Measurements from ENCODE around the gene LRRC45.

The LRRC45 gene

DNA sequence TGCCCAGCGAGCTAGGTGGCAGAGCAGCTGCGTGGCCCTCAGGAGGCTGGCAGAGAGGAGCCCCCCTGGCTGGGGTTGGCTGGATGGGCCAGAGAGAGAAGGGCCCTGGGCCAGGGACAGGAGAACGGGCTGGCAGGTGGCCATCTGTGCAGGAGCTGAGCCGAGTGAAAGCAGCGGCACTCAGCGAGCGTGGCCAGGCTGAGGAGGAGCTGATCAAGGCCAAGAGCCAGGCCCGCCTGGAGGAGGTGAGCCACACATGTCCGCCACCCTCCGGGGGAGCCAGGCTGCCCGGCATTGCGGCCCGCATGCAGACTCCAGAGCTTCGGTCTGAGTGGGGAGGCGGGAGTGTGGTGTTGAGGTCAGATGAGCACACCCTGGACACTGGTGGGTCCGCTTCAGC is 6.3 kb downstream of the LRRC45 start:
- Histone ChIP-seq H3K9me3 (ENCODE audit: severe bottlenecking) (no peaks in the 10 kb centered on the region), H3K36me3 (peaks cover 41% of the 10 kb centered on the region), H3K4me3 (ENCODE audit: low read depth, low read length) (no peak overlapping the region), H3K27me3 (ENCODE audit: insufficient read depth, low read depth, severe bottlenecking) (no peaks in the 10 kb centered on the region), H3K27ac (no peak overlapping the region)
- no peak for DNase-seq
- TF ChIP-seq, protein P1, sequence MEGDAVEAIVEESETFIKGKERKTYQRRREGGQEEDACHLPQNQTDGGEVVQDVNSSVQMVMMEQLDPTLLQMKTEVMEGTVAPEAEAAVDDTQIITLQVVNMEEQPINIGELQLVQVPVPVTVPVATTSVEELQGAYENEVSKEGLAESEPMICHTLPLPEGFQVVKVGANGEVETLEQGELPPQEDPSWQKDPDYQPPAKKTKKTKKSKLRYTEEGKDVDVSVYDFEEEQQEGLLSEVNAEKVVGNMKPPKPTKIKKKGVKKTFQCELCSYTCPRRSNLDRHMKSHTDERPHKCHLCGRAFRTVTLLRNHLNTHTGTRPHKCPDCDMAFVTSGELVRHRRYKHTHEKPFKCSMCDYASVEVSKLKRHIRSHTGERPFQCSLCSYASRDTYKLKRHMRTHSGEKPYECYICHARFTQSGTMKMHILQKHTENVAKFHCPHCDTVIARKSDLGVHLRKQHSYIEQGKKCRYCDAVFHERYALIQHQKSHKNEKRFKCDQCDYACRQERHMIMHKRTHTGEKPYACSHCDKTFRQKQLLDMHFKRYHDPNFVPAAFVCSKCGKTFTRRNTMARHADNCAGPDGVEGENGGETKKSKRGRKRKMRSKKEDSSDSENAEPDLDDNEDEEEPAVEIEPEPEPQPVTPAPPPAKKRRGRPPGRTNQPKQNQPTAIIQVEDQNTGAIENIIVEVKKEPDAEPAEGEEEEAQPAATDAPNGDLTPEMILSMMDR (IDR thresholded peaks at IDR 0.05; ENCODE audit: low read depth, low read length) = no peak

DNA sequence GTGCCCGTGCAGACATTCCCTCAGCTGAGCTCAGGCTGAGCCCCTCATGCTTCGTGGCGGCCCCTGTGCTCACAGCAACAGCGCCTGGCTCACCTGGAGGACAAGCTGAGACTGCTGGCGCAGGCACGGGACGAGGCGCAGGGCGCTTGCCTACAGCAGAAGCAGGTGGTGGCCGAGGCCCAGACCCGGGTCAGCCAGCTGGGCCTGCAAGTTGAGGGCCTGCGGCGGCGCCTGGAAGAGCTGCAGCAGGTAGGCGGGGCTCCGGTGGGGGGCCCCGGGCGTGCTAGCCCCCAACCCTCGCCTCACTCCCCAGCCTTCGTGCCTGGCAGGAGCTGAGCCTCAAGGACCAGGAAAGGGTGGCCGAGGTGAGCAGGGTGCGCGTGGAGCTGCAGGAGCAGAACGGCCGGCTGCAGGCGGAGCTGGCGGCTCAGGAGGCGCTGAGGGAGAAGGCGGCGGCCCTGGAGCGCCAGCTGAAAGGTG is 6.9 kb downstream of the LRRC45 start:
- Histone ChIP-seq H3K27ac (peak overlapping the region; percentile 26), H3K27me3 (ENCODE audit: insufficient read depth, low read depth, severe bottlenecking) (no peaks in the 10 kb centered on the region), H3K4me3 (ENCODE audit: low read depth, low read length) (no peak overlapping the region), H3K9me3 (ENCODE audit: severe bottlenecking) (no peaks in the 10 kb centered on the region), H3K36me3 (peaks cover 42% of the 10 kb centered on the region)
- no peak for DNase-seq
- TF ChIP-seq, protein P1 (IDR thresholded peaks at IDR 0.05; ENCODE audit: low read depth, low read length) = no peak

DNA sequence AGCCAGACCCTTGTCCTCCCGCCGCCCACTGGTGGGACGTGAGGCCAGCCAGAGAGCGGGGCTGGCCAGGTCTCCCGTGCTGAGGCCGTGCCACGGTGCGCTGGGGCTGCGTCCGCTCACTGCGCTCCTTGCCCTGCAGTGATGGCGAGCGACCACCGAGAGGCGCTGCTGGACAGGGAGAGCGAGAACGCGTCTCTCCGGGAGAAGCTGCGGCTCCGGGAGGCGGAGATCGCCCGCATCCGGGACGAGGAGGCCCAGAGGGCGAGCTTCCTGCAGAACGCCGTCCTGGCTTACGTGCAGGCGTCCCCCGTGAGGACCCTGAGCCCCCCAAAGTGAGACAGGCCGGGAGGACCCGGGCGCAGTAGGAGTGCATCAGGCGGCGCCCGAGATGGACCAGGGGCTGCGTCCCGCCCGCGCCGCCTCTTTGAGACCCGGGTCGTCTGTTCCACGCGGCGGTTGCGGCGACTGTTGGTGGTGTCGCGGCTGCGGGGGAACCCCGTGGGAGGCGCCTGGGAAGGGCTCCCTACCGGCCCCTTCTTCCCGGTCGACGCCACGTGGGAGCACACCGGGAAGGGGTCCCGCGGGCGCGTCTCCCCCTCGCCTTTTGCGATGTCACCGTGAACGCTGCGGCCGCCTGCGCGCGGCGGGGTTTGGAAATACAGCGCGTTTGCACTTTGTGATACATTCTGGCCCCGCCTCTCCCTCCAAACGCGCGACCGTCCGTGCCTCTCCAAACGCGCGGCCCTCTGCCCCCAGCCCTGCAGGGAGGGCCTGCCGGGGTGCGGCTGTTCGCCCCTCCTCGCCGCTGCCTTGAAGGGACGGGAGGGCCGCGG is 7.6 kb downstream of the LRRC45 start:
- Histone ChIP-seq H3K4me3 (ENCODE audit: low read depth, low read length) (peak overlapping the region; percentile 76), H3K27ac (peak overlapping the region; percentile 73), H3K9me3 (ENCODE audit: severe bottlenecking) (no peaks in the 10 kb centered on the region), H3K27me3 (ENCODE audit: insufficient read depth, low read depth, severe bottlenecking) (no peaks in the 10 kb centered on the region), H3K36me3 (peaks cover 46% of the 10 kb centered on the region)
- TF ChIP-seq, protein P1 (IDR thresholded peaks at IDR 0.05; ENCODE audit: low read depth, low read length) = peak; percentile 98
- DNase-seq = peak; percentile 94

DNA sequence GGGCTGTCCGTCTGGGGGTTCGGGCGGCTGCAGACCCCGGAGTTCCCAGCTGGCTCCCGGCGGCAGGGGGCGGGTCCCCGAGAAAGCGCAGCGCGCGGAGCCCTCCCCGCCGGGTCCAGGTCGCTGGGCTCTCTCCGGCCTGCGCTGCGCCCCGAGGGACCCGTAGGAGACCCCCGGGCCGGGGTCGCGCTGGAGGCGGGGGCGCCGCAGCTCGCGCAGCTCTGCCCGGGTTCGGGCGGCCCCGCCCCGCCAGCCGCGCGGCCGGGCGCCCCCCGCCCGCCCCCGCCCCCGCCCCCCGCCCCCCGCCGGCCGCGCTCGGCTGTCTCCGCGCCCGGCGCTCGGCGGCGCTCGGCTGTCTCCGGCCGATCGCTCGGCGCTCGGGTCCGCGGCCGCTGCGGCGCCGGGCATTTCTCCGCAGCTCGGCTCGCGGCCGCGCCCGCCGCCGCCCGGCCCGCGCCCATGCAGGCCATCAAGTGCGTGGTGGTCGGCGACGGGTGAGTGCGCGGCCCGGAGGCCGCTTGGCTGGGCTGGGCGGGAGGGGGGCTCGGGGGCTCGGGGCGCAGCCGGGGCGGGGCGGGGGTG is 8.3 kb downstream of the LRRC45 start, which contains the start of gene RAC3:
Gene RAC3, plus strand, starts transcription at position 376 of the 582 bp plus-strand sequence. Its CDS starts 84 bp downstream, at position 460.
- DNase-seq = no peak
- TF ChIP-seq, protein P1 (IDR thresholded peaks at IDR 0.05; ENCODE audit: low read depth, low read length) = no peak
- Histone ChIP-seq H3K4me3 (ENCODE audit: low read depth, low read length) (peak within 1 kb of the TSS; percentile 76), H3K9me3 (ENCODE audit: severe bottlenecking) (no peaks in the 10 kb centered on the region), H3K27me3 (ENCODE audit: insufficient read depth, low read depth, severe bottlenecking) (no peaks in the 10 kb centered on the region), H3K27ac (peak within 1 kb of the TSS; percentile 73), H3K36me3 (peaks cover 53% of the 10 kb centered on the region)

DNA sequence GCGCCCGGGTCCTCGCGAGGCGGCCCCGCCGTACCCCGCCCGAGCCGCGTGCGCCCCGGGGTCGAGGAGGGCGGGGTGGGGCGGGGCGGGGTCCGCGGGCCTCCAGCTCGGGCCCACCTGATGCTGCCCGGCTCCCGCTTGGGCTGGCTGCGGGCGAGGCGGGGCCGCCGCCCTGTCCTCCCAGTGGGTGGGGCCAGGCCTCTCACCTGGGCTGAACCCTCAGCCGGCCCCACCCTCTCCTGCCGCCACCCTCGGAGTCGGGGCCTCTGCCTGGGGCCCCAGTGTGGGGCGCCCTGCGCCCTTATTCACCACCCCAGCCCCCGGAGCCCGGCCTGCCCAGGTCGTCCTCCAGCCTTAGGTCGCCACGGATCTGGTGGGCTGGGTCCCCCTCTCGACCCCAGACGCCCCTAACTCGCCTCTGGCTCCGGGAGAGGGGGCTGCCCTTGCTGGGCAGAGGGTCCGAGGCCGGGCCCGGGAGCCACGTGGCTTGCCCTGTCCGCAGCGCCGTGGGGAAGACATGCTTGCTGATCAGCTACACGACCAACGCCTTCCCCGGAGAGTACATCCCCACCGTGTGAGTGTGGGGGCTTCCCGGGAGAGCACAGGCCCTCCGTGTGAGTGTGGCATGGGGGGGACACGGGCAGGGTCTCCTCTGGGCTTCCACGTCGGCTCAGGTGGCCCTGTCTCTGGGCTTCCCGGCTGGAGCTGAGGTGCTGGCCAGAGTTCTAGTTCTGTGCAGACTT is 9.0 kb downstream of the LRRC45 start:
- DNase-seq = peak; percentile 83

More for the DNA sequence above, 9.0 kb downstream of the LRRC45 start:
- Histone ChIP-seq H3K27ac (peak overlapping the region; percentile 34), H3K9me3 (ENCODE audit: severe bottlenecking) (no peaks in the 10 kb centered on the region), H3K27me3 (ENCODE audit: insufficient read depth, low read depth, severe bottlenecking) (no peaks in the 10 kb centered on the region), H3K4me3 (ENCODE audit: low read depth, low read length) (peak overlapping the region; percentile 64), H3K36me3 (peaks cover 53% of the 10 kb centered on the region)
- TF ChIP-seq, protein P1 (IDR thresholded peaks at IDR 0.05; ENCODE audit: low read depth, low read length) = no peak

Data from WERI-Rb-1 (cell line).